NT2/D1 (cell line): ENCODE results near the gene ZCCHC8.
"Not testable (repeated sequence)": the region's sequence is repeated elsewhere in the genome, so short reads cannot be mapped to it uniquely, and the experiment has no call there.

Experiments
- SUZ12 ChIP-seq: IDR thresholded peaks from 2 replicates; pipeline ENCODE4 v1.6.1; 2011; ENCODE audit not compliant: insufficient read length, insufficient read depth; ENCODE audit errors: extremely low read depth
- YY1 ChIP-seq: IDR thresholded peaks from 2 replicates; pipeline ENCODE4 v1.6.1; 2011; ENCODE audit not compliant: insufficient read length, insufficient read depth
- ZNF274 ChIP-seq: IDR thresholded peaks from 2 replicates; pipeline ENCODE4 v1.6.1; 2011; ENCODE audit warnings: mild to moderate bottlenecking, low read depth, low read length

- not testable (repeated sequence) for TF ChIP-seq YY1, ZNF274, SUZ12
Observed at GRCh38 chr12:122444071-122444470, 56.7 kb downstream of the ZCCHC8 start.
